Hepatocyte (in vitro differentiated cells): ENCODE measurements around the gene PFKL.

ENCODE experiments used
- EZH2 ChIP-seq: fragments of 200-600 bp; sonication (generic); IDR thresholded peaks from 2 replicates; pipeline ENCODE4 v1.6.1; 2016; ENCODE audit warnings: antibody characterized with exemption, mild to moderate bottlenecking, borderline replicate concordance
- TF ChIP-seq, protein P1 (sequence below): fragments of 200-600 bp; sonication (generic); IDR thresholded peaks from 2 replicates; pipeline ENCODE4 v1.5.1; 2016; ENCODE audit warnings: antibody characterized with exemption, mild to moderate bottlenecking; ENCODE audit not compliant: poor library complexity

DNA sequence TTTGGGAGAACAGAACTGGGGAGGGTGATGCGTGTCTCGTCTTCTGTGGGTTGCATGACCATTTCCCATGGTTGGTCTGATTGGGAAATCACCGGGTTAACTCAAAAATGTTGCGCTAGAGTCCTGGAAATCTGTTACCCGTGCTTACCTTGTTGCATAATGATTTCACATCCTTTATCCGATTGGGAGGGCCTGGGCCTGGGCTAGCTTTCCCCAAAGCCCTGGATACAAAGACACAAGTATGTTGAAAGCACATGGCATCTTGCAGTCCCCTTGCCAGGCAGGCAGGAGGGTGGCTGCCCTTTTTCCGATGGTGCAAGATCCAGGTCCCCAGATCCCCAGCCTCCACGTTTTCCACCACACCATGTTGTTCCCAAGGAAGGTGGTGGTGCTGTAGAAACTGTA, 54.1 kb downstream of the PFKL start:
- TF ChIP-seq, protein P1, sequence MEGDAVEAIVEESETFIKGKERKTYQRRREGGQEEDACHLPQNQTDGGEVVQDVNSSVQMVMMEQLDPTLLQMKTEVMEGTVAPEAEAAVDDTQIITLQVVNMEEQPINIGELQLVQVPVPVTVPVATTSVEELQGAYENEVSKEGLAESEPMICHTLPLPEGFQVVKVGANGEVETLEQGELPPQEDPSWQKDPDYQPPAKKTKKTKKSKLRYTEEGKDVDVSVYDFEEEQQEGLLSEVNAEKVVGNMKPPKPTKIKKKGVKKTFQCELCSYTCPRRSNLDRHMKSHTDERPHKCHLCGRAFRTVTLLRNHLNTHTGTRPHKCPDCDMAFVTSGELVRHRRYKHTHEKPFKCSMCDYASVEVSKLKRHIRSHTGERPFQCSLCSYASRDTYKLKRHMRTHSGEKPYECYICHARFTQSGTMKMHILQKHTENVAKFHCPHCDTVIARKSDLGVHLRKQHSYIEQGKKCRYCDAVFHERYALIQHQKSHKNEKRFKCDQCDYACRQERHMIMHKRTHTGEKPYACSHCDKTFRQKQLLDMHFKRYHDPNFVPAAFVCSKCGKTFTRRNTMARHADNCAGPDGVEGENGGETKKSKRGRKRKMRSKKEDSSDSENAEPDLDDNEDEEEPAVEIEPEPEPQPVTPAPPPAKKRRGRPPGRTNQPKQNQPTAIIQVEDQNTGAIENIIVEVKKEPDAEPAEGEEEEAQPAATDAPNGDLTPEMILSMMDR: no peak
- TF ChIP-seq EZH2: no peak
